SK-N-SH treated with all-trans-retinoic acid at 6 μM for 48 hours (cell line): ENCODE results near the gene HINT2.

Experiments used
- ATAC-seq: fragments of 200-7000 bp; cut with Tn5 transposase; 3 replicates; pipeline ENCODE4 v1.9.1; 2020; ENCODE audit warnings: mild to moderate bottlenecking, moderate library complexity
- ARNTL ChIP-seq: fragments of 450-650 bp; formaldehyde crosslinking; IDR thresholded peaks from 2 replicates; pipeline ENCODE4 v1.5.0; 2020; ENCODE audit warnings: low read depth, mild to moderate bottlenecking, moderate library complexity, borderline replicate concordance
- ESRRG ChIP-seq: fragments of 250-450 bp; sonication (Bioruptor Pico); IDR thresholded peaks from 2 replicates; pipeline ENCODE4 v1.6.1; 2021; ENCODE audit warnings: mild to moderate bottlenecking
- GLIS3 ChIP-seq: fragments of 250-450 bp; sonication (Bioruptor Pico); IDR thresholded peaks from 2 replicates; pipeline ENCODE4 v1.5.0; 2020; ENCODE audit warnings: mild to moderate bottlenecking, moderate library complexity
- ISL1 ChIP-seq: fragments of 250-450 bp; sonication (Bioruptor Pico); IDR thresholded peaks from 2 replicates; pipeline ENCODE4 v2.1.2; 2022; ENCODE audit warnings: mild to moderate bottlenecking, moderate library complexity
- OSR1 ChIP-seq: fragments of 250-450 bp; sonication (Bioruptor Pico); IDR thresholded peaks from 2 replicates; pipeline ENCODE4 v1.8.0; 2022; ENCODE audit warnings: moderate library complexity, mild to moderate bottlenecking, inconsistent platforms
- PPARA ChIP-seq: fragments of 250-450 bp; sonication (Bioruptor Pico); IDR thresholded peaks from 2 replicates; pipeline ENCODE4 v1.5.0; 2020; ENCODE audit warnings: mild to moderate bottlenecking, borderline replicate concordance
- RARB ChIP-seq: fragments of 250-450 bp; sonication (Bioruptor Pico); IDR thresholded peaks from 2 replicates; pipeline ENCODE4 v1.8.0; 2021; ENCODE audit warnings: mild to moderate bottlenecking, moderate library complexity
- SNAI2 ChIP-seq: fragments of 250-450 bp; sonication (Bioruptor Pico); IDR thresholded peaks from 2 replicates; pipeline ENCODE4 v1.5.0; 2020; ENCODE audit warnings: mild to moderate bottlenecking, moderate library complexity
- TCF4 ChIP-seq: fragments of 250-450 bp; sonication (Bioruptor Pico); IDR thresholded peaks from 2 replicates; pipeline ENCODE4 v1.8.0; 2021; ENCODE audit warnings: mild to moderate bottlenecking, moderate library complexity, borderline replicate concordance
- TOX ChIP-seq: fragments of 250-450 bp; sonication (Bioruptor Pico); IDR thresholded peaks from 2 replicates; pipeline ENCODE4 v1.8.0; 2021; ENCODE audit warnings: mild to moderate bottlenecking, moderate library complexity, borderline replicate concordance
- ZC3H10 ChIP-seq: fragments of 250-450 bp; sonication (Bioruptor Pico); IDR thresholded peaks from 2 replicates; pipeline ENCODE4 v1.5.1; 2021; ENCODE audit warnings: mild to moderate bottlenecking, moderate library complexity
- ZFP3 ChIP-seq: fragments of 250-450 bp; sonication (Bioruptor Pico); IDR thresholded peaks from 2 replicates; pipeline ENCODE4 v1.5.0; 2020; ENCODE audit warnings: mild to moderate bottlenecking, moderate library complexity
- ZFP30 ChIP-seq: fragments of 450-650 bp; formaldehyde crosslinking; IDR thresholded peaks from 2 replicates; pipeline ENCODE4 v1.5.0; 2022; ENCODE audit warnings: mild to moderate bottlenecking, moderate library complexity
- ZNF70 ChIP-seq: fragments of 450-650 bp; formaldehyde crosslinking; IDR thresholded peaks from 2 replicates; pipeline ENCODE4 v1.5.0; 2020; ENCODE audit warnings: mild to moderate bottlenecking, moderate library complexity
- TF ChIP-seq, protein P1 (sequence below): fragments of 250-450 bp; sonication (Bioruptor Pico); IDR thresholded peaks from 2 replicates; pipeline ENCODE4 v1.5.0; 2020; ENCODE audit warnings: mild to moderate bottlenecking, moderate library complexity
- TF ChIP-seq, protein P2 (sequence below): fragments of 250-450 bp; sonication (Bioruptor Pico); IDR thresholded peaks from 2 replicates; pipeline ENCODE4 v1.5.1; 2020; ENCODE audit warnings: low read depth, mild to moderate bottlenecking, moderate library complexity
- TF ChIP-seq, protein P3 (sequence below): fragments of 250-450 bp; sonication (Bioruptor Pico); IDR thresholded peaks from 2 replicates; pipeline ENCODE4 v1.5.1; 2021; ENCODE audit warnings: mild to moderate bottlenecking, moderate library complexity
- TF ChIP-seq, protein P4 (sequence below): fragments of 250-450 bp; sonication (Bioruptor Pico); IDR thresholded peaks from 2 replicates; pipeline ENCODE4 v1.8.0; 2020; ENCODE audit warnings: mild to moderate bottlenecking, moderate library complexity, borderline replicate concordance

HINT2 gene

DNA sequence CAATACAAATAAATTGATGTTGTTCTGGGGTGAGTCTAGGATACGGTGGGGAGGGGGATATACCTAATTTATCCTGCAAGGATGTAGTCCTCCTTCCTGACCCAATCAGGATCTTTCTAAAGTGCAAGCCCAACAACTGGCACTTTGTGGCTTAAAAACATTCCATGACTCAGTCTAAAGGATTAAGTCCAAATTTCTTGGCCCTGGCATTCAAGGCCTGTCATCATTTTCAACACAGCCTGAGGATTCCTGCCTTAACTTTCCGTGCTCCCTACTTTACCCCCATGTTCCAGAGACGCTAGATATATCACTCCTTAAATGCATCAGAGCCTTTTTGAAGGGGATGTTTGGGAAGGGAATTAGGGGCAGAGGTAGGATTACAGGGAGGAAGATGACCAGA, 12.6 kb upstream of the HINT2 start:
- no peak for ATAC-seq

DNA sequence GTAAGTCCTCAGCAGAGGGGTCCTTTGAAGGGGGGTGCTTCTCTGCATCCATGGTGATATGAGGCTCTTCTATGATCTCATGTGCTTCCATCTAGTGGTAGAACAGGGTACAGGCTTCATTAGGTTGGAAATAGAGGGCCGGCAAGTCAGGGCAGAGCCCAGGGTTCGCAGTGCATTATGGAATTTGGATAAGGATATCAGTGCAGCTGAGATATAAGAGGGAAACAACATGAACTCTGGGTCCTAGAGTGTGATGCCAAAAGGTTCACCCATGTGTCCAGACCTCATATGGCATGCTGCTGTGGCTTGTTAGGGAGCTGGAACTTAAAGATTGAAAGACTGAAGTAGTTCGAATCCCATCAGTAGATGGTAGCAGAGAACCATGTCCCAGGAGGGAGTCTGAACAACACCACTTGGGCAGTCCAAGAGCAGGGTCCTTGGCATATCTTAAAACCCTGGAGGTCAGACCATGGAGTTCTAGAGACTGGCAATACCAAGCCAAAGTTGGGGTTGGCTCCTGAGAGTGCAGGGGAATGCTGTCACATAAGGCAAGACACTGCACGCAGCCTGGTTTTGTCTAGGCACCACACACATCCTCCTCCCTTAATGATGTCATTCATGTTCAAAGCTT, 11.3 kb upstream of the HINT2 start:
- TF ChIP-seq ARNTL (CRISPR knock-in tag) = no peak
- TF ChIP-seq ZFP3 (CRISPR knock-in tag) = no peak
- no peak for TF ChIP-seq TOX
- TF ChIP-seq, protein P1, sequence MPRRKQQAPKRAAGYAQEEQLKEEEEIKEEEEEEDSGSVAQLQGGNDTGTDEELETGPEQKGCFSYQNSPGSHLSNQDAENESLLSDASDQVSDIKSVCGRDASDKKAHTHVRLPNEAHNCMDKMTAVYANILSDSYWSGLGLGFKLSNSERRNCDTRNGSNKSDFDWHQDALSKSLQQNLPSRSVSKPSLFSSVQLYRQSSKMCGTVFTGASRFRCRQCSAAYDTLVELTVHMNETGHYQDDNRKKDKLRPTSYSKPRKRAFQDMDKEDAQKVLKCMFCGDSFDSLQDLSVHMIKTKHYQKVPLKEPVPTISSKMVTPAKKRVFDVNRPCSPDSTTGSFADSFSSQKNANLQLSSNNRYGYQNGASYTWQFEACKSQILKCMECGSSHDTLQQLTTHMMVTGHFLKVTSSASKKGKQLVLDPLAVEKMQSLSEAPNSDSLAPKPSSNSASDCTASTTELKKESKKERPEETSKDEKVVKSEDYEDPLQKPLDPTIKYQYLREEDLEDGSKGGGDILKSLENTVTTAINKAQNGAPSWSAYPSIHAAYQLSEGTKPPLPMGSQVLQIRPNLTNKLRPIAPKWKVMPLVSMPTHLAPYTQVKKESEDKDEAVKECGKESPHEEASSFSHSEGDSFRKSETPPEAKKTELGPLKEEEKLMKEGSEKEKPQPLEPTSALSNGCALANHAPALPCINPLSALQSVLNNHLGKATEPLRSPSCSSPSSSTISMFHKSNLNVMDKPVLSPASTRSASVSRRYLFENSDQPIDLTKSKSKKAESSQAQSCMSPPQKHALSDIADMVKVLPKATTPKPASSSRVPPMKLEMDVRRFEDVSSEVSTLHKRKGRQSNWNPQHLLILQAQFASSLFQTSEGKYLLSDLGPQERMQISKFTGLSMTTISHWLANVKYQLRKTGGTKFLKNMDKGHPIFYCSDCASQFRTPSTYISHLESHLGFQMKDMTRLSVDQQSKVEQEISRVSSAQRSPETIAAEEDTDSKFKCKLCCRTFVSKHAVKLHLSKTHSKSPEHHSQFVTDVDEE = no peak
- TF ChIP-seq ESRRG (CRISPR knock-in tag) = no peak
- no peak for TF ChIP-seq GLIS3 (CRISPR knock-in tag)
- TF ChIP-seq, protein P2, sequence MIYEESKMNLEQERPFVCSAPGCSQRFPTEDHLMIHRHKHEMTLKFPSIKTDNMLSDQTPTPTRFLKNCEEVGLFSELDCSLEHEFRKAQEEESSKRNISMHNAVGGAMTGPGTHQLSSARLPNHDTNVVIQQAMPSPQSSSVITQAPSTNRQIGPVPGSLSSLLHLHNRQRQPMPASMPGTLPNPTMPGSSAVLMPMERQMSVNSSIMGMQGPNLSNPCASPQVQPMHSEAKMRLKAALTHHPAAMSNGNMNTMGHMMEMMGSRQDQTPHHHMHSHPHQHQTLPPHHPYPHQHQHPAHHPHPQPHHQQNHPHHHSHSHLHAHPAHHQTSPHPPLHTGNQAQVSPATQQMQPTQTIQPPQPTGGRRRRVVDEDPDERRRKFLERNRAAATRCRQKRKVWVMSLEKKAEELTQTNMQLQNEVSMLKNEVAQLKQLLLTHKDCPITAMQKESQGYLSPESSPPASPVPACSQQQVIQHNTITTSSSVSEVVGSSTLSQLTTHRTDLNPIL = no peak
- no peak for TF ChIP-seq ZFP30 (CRISPR knock-in tag)
- TF ChIP-seq ISL1 (CRISPR knock-in tag) = no peak
- TF ChIP-seq TCF4 (CRISPR knock-in tag) = no peak
- TF ChIP-seq ZC3H10 (CRISPR knock-in tag) = no peak
- TF ChIP-seq, protein P3, sequence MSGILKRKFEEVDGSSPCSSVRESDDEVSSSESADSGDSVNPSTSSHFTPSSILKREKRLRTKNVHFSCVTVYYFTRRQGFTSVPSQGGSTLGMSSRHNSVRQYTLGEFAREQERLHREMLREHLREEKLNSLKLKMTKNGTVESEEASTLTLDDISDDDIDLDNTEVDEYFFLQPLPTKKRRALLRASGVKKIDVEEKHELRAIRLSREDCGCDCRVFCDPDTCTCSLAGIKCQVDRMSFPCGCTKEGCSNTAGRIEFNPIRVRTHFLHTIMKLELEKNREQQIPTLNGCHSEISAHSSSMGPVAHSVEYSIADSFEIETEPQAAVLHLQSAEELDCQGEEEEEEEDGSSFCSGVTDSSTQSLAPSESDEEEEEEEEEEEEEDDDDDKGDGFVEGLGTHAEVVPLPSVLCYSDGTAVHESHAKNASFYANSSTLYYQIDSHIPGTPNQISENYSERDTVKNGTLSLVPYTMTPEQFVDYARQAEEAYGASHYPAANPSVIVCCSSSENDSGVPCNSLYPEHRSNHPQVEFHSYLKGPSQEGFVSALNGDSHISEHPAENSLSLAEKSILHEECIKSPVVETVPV = no peak
- TF ChIP-seq PPARA (CRISPR knock-in tag) = no peak
- peak; percentile 65 for ATAC-seq

More for the DNA sequence above, 12.6 kb upstream of the HINT2 start:
- TF ChIP-seq ARNTL (CRISPR knock-in tag) (no peak), PPARA (CRISPR knock-in tag) (no peak), OSR1 (CRISPR knock-in tag) (no peak), TOX (no peak), SNAI2 (CRISPR knock-in tag) (no peak), ZFP3 (CRISPR knock-in tag) (no peak), TCF4 (CRISPR knock-in tag) (no peak), RARB (CRISPR knock-in tag) (no peak), ISL1 (CRISPR knock-in tag) (no peak), ZNF70 (no peak)
- TF ChIP-seq, protein P4, sequence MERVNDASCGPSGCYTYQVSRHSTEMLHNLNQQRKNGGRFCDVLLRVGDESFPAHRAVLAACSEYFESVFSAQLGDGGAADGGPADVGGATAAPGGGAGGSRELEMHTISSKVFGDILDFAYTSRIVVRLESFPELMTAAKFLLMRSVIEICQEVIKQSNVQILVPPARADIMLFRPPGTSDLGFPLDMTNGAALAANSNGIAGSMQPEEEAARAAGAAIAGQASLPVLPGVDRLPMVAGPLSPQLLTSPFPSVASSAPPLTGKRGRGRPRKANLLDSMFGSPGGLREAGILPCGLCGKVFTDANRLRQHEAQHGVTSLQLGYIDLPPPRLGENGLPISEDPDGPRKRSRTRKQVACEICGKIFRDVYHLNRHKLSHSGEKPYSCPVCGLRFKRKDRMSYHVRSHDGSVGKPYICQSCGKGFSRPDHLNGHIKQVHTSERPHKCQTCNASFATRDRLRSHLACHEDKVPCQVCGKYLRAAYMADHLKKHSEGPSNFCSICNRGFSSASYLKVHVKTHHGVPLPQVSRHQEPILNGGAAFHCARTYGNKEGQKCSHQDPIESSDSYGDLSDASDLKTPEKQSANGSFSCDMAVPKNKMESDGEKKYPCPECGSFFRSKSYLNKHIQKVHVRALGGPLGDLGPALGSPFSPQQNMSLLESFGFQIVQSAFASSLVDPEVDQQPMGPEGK (CRISPR knock-in tag) = no peak
- TF ChIP-seq, protein P2 = no peak
- TF ChIP-seq, protein P1 = no peak
